Measurements from ENCODE around the gene ZBTB20. TPM values are rescaled to one million over a fixed set of nuclear protein-coding genes. Genes with fewer than 3 reads are reported as not detected.
"Not testable (repeated sequence)": the region's sequence is repeated elsewhere in the genome, so short reads cannot be mapped to it uniquely, and the experiment has no call there.

ZBTB20 gene
- polyA plus RNA-seq (ENCODE audit: insufficient read length in 12 of 12) = 10 to 100 TPM in 1 of 12 donors, 1 to 10 TPM in 11; 1.6 to 20.0 (median 3.3) TPM
- long read RNA-seq, donor 1 = 0 reads
- long read RNA-seq, donor 2 = 0 reads
- long read RNA-seq, donor 3 = 0 reads
- long read RNA-seq, donor 4 = 0 reads
- long read RNA-seq, donor 5 = 0 reads
- long read RNA-seq, donor 6 = 0 reads
- long read RNA-seq, donor 7 = 0 reads
- long read RNA-seq, donor 8 = 0 reads
- long read RNA-seq, donor 9 = 0 reads
- long read RNA-seq, donor 10 = 0 reads
- long read RNA-seq, donor 11 = 0 reads

- DNase-seq = peak; percentile 74
Observed at GRCh38 chr3:115146418-115147328, at the start of gene ZBTB20. Gene ZBTB20 (minus strand): TSS chr3:115147288.

GRCh38 chr3:115194476-115194875, 47.4 kb upstream of the ZBTB20 start:
- no peak for DNase-seq

DNA sequence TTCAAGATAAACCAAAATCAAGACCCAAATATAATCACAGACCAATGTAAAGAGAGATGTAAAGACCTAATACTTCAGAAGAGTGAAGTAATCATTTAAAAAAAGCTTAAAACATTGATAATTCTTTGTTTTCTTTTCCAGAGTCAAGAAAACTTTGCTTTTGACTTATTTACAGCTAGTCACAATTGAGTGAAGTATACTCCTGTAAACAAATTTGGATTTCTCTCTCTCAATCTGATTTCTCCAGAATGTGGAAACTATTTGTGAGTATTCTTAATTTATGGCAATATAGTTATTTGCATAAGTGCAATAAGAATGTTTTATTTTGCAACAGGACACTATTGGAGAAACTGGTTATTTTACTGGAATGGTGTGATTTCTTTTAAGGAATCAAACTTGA, 43.7 kb upstream of the ZBTB20 start:
- no peak for DNase-seq

DNA sequence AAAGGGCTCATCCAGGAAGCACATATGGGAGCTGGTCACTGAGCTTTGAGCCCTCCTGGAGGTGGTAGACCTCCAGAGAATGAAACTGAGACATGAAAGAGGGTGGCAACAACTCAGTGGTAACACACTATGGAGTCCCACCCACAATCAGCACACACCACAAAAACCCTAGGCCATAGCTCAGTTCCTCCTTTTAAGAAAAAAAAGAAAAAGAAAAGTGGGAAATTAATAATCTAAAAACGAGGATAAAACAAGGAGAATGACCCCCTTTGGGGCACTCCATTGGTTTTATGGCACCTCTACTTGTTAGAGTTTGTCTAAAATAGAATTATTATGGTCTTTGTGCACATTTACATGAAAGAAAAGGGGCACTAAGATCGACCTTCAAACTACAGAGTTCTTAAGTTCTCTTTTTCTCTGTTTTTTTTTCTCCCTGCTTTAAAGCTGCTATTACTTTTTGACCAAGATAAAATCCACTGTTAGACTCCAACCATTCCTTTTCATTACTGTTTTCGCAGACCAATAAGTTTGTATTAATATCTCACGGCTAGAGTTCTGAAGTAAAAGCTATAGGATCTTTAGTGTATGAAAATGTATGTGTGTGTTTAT, 40.2 kb upstream of the ZBTB20 start:
- DNase-seq = no peak

DNA sequence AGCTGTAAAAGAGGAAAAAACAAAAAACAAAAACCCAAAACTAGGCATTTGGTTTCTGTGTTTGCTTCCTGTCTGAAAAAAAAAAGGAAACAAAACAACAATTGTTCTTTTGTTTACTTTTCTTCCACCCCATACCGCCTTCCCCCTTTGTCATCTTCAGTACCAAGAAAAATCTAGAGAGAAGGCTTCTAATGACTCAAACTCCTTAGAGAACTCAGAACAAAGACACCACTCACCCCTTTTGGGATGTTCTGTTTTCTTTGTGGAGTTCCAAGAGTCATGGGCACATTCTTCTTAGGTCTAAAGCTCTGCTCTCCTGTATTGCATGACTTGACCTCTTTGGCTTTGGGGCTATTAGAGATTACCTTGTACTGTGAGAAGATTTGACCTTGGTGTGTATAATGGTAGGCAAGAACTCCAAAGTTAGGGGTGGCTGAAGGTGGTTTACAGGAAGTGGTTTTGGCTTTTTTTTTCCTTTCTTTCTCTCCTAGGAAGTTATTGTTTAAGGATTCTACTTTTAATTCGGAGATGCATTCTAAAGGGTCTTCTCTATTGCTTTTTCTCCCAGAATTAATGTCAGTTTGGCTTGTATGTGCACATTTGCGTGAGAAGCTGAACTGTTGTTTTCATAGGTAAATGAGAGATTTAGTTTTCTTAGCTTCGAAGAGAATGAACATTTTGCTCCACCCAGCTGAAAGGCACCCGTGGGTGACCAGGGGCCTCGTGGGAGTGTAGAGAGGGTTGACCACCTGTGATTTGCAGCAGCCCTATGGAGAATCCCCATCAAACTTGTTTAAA, 39.5 kb upstream of the ZBTB20 start:
- no peak for DNase-seq

DNA sequence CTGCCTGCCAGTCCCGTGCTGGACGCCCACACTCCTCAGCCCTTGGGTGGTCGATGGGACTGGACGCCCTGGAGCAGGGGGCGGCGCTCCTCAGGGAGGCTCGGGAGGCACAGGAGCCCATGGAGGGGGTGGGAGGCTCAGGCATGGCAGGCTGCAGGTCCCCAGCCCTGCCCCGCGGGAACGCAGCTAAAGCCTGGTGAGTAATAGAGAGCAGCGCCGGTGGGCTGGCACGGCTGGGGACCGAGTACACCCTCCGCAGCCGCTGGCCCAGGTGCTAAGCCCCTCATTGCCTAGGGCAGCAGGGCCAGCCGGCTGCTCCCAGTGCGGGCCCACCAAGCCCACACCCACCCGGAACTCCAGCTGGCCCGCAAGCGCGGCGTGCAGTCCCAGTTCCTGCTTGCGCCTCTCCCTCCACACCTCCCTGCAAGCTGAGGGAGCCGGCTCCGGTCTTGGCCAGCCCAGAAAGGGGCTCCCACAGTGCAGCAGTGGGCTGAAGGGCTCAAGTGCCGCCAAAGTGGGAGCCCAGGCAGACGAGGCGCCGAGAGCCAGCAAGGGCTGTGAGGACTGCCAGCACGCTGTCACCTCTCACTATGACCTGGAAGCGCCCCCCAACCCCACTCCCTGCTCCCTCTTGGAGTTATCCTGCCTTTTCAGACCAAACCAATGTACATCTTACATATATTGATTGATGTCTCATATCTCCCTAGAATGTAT, 37.9 kb upstream of the ZBTB20 start:
- DNase-seq = not testable (repeated sequence)

GRCh38 chr3:115178930-115179329, 31.8 kb upstream of the ZBTB20 start:
- not testable (repeated sequence) for DNase-seq

DNA sequence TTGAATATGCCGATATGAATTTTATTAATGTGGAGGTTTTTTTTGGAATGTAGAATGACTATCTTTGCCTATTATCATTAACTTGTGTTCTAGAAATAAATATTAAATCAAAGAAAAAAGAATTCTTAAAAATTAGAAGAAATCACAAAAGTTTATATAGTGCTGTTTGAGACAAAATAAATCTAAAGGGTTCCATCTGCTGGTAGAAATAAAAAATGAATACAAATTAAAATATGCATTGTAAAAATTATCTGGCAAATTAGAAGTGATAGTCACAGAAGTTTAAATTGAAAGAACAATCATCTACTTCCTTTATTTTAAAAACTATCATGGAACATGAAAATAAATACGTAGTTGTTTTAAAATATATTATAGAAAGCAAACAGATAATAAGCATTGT, 22.7 kb upstream of the ZBTB20 start:
- no peak for DNase-seq

DNA sequence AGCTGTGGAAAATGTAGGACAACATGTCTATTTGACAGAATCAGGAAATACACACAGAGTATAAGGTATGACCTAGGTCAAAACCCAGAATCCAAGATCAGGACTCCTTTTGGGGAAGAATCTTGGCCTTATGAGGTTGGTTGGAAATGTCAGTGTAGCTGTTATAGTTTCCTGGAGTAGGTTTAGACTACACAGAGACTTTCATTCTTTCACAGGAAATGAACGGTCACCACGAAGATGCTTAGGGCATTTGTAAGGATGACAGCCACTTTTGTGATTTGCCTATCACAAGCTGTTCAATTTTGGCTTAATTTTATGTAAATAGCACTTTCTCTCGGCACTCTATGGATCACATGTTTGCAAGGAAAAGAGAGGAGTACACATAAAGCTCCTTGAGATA, 18.6 kb upstream of the ZBTB20 start:
- DNase-seq = no peak

DNA sequence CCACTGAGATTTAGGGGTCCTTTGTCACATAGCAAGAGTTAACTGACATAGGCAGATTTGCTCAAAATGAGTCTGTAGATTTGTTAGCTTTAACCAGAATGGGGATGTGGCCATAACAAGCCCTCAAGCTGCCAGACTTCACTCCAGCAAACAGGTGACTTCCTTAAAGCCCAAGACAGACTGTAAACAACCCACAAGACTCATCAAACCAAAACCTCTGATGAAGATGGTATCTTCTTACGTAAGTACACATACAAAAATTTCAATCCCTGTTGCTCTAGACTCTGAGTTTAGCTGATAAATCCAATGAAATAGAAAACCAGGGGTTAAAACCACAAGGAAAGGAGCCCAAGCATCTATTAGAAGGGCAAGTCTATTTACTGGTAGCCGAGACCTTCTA, 18.2 kb upstream of the ZBTB20 start:
- DNase-seq = no peak

- no peak for DNase-seq
Observed at GRCh38 chr3:115164374-115165221, 17.5 kb upstream of the ZBTB20 start.

DNA sequence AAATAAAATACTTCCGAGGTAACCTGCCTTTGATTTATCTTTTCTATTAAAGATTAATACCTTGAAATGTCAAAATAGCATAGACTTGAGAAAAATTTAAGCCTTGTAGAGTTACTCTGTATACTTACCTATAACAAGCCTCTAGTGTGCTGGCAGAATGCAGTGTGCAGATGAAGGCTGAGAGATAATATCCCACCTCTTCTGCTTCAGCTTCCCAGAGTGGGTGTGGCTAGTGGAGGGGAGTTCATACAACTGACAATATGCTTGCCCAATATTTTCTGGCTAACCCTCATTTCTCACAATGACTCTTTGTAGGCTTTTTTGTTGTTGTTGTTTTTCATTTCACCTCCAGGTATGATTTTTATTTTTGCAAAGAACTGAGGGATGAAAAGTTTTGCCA, 15.7 kb upstream of the ZBTB20 start:
- no peak for DNase-seq

DNA sequence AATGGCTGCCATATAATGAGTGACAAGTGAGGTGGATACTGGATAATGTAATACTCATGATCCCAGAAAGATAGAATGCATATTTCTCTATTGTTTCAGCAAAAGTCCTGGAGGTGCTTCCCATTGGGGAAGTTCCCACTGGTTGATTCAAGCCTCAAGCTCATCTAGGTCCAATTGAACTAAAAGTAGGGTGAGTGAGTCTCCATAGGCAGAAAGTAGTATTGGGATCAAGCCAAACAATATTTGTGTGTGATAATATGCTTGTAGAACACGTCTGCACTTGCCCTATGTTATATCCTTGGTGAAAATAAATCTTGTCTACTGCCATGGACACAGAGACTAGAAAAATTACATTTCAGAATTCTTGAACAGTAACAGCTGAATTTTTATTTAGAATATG, 14.8 kb upstream of the ZBTB20 start:
- DNase-seq = no peak

DNA sequence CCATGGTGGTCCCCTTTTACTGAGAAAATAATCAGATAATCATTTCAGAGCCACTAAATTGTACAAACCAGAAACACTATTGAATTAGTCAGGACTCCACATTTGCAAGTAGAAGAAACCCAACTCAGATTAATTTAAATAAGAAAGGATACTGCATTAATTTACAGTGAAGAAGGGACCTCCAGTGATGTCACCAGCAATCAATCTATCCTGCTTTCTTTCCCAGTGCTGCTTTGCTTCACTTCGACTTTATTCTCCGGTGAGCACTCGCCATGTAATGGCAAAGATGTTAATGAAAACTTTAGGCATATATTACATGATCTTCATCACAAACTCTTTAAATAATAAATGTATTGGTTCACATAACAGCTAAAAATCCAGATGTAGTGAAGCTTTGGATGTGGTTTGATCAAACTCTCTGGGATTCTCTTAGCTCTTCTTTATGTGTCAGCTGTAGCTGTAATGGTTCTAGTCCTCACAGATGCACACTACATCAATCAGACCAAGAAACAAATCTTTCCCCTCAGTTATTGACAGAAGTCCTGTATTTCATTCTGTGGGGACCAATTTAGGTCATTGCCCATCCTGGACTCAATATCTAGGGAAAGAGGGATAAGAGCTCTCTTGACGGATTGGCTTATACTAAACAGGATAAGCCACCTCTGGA, 14.2 kb upstream of the ZBTB20 start:
- DNase-seq = no peak

GRCh38 chr3:115160295-115160694, 13.2 kb upstream of the ZBTB20 start:
- no peak for DNase-seq

DNA sequence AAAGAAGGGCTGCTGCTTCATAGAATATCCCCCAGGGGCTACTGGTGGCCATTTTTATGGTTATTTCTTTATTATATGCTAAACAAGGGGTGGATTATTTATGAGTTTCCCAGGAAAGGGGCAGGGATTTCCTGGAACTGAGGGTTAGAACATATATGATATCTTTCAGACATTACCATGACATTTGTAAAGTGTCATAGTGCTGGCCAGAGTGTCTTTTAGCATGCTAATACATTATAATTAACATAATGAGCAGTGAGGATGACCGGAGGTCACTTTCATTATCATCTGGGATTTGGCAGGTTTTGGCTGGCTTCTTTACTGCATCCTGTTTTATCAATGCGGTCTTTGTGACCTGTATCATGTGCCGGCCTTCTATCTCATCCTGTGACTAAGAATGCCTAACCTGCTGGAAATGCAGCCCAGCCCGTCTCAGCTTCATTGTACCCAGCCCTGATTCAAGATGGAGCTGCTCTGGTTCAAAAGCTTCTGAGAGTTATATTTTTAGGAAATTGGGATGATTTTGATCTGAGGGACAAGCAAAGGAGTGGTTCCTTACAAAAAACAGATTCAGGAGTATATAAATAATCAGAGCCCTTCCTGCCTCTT, 9.1 kb upstream of the ZBTB20 start:
- no peak for DNase-seq

DNA sequence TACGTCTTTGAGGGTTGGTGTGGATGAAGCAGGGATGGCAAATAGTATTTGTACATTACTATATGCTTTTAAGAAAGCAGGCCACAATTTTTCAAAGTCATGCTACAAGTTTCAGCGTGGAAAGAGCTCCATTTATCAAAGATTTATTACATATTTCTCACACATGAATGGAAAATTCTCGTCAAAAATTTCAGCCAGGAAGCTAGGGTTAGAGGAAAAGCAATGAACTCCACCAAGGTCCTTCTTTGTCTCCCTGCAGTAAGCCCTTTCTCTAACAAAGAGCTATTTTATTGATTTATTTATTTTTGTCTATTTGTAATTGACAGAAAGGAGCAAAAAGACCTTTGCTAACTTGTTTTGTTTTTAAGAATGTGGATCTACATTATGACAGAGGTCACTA, 7.5 kb upstream of the ZBTB20 start:
- no peak for DNase-seq

DNA sequence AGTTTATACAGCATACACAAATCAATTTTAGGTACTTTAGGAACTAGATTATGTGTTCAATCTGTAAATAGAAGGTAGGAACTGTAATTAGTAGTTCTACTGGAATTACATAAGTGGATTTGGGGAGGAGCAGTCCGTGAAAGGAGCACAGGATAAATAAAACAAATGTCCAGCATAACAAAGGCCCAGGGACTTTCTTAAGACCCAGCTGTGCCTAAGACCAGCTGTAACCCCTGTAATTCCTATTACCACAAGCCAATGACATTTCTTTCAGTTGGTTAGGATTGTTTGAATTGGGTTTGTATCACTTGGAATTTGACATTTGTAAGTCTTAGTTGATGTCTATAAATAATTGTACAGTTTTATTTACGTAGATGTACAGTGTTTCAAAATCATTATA, 4.8 kb upstream of the ZBTB20 start:
- DNase-seq = no peak

GRCh38 chr3:115148142-115148790, 1.2 kb upstream of the ZBTB20 start:
- DNase-seq = no peak

Data from muscle of arm (tissue), 14 donors.